GM23248 (cell line): ENCODE results near the gene OLFM3.

Experiments used
- EZH2 ChIP-seq: fragments of 200-600 bp; sonication (generic); IDR thresholded peaks from 2 replicates; pipeline ENCODE4 v1.6.1; 2018; ENCODE audit warnings: antibody characterized with exemption, mild to moderate bottlenecking; ENCODE audit not compliant: insufficient read depth, poor library complexity, severe bottlenecking
- EZH2phosphoT487 ChIP-seq: fragments of 200-600 bp; sonication (generic); IDR thresholded peaks from 2 replicates; pipeline ENCODE4 v1.6.1; 2018; ENCODE audit warnings: antibody characterized with exemption, moderate library complexity, mild to moderate bottlenecking, low read depth; ENCODE audit not compliant: insufficient read depth

- no peak for TF ChIP-seq EZH2
- TF ChIP-seq EZH2phosphoT487 = no peak
Observed at GRCh38 chr1:101854271-101854670, 142.5 kb downstream of the OLFM3 start.
